GM12801 (cell line): ENCODE measurements around the gene POC5.

Experiments used
- TF ChIP-seq, protein P1 (sequence below): IDR thresholded peaks from one replicate; pipeline ENCODE4 v1.5.1; 2011; ENCODE audit warnings: control low read depth; ENCODE audit not compliant: insufficient read length; ENCODE audit errors: extremely low read depth

Gene POC5

GRCh38 chr5:75666801-75667200, 50.4 kb downstream of the POC5 start:
- TF ChIP-seq, protein P1, sequence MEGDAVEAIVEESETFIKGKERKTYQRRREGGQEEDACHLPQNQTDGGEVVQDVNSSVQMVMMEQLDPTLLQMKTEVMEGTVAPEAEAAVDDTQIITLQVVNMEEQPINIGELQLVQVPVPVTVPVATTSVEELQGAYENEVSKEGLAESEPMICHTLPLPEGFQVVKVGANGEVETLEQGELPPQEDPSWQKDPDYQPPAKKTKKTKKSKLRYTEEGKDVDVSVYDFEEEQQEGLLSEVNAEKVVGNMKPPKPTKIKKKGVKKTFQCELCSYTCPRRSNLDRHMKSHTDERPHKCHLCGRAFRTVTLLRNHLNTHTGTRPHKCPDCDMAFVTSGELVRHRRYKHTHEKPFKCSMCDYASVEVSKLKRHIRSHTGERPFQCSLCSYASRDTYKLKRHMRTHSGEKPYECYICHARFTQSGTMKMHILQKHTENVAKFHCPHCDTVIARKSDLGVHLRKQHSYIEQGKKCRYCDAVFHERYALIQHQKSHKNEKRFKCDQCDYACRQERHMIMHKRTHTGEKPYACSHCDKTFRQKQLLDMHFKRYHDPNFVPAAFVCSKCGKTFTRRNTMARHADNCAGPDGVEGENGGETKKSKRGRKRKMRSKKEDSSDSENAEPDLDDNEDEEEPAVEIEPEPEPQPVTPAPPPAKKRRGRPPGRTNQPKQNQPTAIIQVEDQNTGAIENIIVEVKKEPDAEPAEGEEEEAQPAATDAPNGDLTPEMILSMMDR, result no peak

DNA sequence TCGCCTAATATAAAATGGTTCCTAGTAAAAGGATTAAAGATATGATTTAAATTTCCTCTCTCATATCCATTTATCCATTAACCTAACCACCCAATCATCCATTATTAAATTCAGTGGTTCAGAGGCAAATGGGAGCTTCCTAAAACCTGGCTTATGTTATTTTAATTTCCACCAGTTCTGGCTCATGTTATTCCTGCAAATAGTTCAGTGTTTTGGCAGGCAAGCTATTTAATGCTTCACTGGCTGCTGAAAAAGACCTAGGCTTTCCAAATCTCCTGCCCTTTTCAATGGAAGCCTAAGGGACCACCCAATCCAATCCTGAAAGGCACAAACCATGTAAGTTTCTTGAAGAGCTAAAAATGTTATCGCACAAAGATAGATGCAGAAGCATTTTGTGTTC, 52.3 kb downstream of the POC5 start:
- TF ChIP-seq, protein P1, result no peak

- TF ChIP-seq, protein P1, result no peak
Observed at GRCh38 chr5:75663579-75664284, 53.5 kb downstream of the POC5 start.

DNA sequence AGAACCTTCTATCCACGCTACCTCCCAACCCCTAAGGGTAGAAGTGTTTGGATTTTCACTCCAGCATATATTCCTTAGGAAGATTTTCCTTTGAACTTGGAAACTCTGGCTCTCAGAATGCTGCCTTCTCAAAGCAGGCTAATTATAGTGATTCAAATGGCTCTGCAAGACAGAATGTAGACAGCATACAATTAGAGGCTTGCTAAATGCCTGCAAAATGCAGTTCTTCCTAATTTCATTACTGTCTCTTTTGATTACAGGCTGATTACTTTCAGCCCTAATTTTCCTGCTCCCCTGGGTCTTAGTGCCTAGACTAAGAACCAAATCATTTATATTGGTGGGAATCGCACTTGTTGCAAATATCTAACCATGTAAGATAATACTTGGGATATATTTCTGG, 55.2 kb downstream of the POC5 start:
- TF ChIP-seq, protein P1, result no peak

- TF ChIP-seq, protein P1, result no peak
Observed at GRCh38 chr5:75660678-75661465, 56.4 kb downstream of the POC5 start.

DNA sequence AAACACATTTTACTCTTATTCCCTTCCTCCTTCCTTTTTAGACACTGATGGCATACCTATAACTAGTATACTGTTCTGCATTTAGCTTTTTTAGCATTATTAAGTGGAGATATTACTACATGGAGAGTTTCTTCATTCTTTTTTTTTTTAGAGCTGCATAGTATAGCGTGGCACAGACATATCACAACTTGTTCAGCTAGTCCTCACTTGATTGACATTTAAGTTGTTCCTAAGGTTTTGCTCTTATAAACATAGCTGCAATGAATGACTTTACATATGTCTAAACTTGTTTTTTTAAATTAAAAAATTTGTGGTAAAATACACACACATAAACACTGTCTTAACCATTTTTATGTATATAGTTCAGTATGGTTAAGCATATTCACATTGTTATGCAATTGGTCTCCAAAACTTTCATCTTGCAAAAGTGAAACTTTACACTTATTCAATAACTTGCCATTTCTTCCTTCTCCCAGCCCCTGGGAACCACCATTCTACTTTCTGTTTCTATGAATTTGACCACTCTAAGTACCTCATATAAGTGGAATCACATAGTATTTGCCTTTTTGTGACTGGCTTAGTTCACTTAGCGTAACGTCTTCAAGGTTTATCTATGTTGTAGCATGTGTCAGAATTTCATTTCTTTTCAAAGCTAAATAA, 57.3 kb downstream of the POC5 start:
- TF ChIP-seq, protein P1, result no peak

GRCh38 chr5:75656311-75657003, 60.8 kb downstream of the POC5 start:
- TF ChIP-seq, protein P1, result no peak
